Trophoblast cell (in vitro differentiated cells and primary cell): ENCODE data around the gene C6orf62.
A peak's percentile ranks its signal among the peaks of the same experiment; 100 is the strongest.

Experiments used
- DNase-seq, 2 donors: peaks; one replicate each; pipeline ENCODE4 v3.0.0-alpha.2; 2016
- H2AFZ ChIP-seq: 2 replicates; pipeline ENCODE4 v1.6.1; 2013; ENCODE audit warnings: low read length, moderate library complexity, mild to moderate bottlenecking; ENCODE audit not compliant: insufficient read depth, poor library complexity
- H2AK5ac ChIP-seq: 2 replicates; pipeline ENCODE4 v1.6.1; 2013; ENCODE audit warnings: mild to moderate bottlenecking, low read length
- H2BK120ac ChIP-seq: 2 replicates; pipeline ENCODE4 v1.6.1; 2013; ENCODE audit warnings: low read length, mild to moderate bottlenecking, moderate library complexity; ENCODE audit not compliant: insufficient read depth, poor library complexity
- H2BK12ac ChIP-seq: 2 replicates; pipeline ENCODE4 v1.6.1; 2013; ENCODE audit warnings: mild to moderate bottlenecking, low read length, moderate library complexity
- H2BK5ac ChIP-seq: 2 replicates; pipeline ENCODE4 v1.6.1; 2013; ENCODE audit warnings: low read length, low read depth, moderate library complexity, mild to moderate bottlenecking; ENCODE audit not compliant: poor library complexity
- H3K14ac ChIP-seq: 2 replicates; pipeline ENCODE4 v1.6.1; 2013; ENCODE audit warnings: mild to moderate bottlenecking, low read length
- H3K18ac ChIP-seq: 2 replicates; pipeline ENCODE4 v1.6.1; 2013; ENCODE audit warnings: mild to moderate bottlenecking, low read length
- H3K23ac ChIP-seq: 2 replicates; pipeline ENCODE4 v1.6.1; 2013; ENCODE audit warnings: low read length
- H3K27ac ChIP-seq: 2 replicates; pipeline ENCODE4 v1.5.1; 2013; ENCODE audit warnings: low read depth, mild to moderate bottlenecking, inconsistent platforms, low read length, moderate library complexity
- H3K27me3 ChIP-seq: 2 replicates; pipeline ENCODE4 v1.6.1; 2013; ENCODE audit warnings: inconsistent platforms, mild to moderate bottlenecking, low read length, moderate library complexity; ENCODE audit not compliant: insufficient read depth
- H3K36me3 ChIP-seq, 2 experiments: 1 replicate in 1 of 2; 2 replicates in 1 of 2; pipeline ENCODE4 v1.6.1; 2013; ENCODE audit warnings: low read length in 2 of 2, mild to moderate bottlenecking in 2 of 2, moderate library complexity in 1 of 2; ENCODE audit not compliant: insufficient read depth in 2 of 2, control insufficient read depth in 1 of 2
- H3K4ac ChIP-seq: 2 replicates; pipeline ENCODE4 v1.6.1; 2013; ENCODE audit warnings: low read depth, mild to moderate bottlenecking, low read length, moderate library complexity
- H3K4me1 ChIP-seq, 2 experiments: 1 replicate in 1 of 2; 2 replicates in 1 of 2; pipeline ENCODE4 v1.6.1; 2013; ENCODE audit warnings: low read length in 2 of 2, mild to moderate bottlenecking in 2 of 2, moderate library complexity in 1 of 2; ENCODE audit not compliant: insufficient read depth in 2 of 2, control insufficient read depth in 1 of 2
- H3K4me2 ChIP-seq: 2 replicates; pipeline ENCODE4 v1.6.1; 2013; ENCODE audit warnings: inconsistent platforms, mild to moderate bottlenecking, low read length, moderate library complexity
- H3K4me3 ChIP-seq: 2 replicates; pipeline ENCODE4 v1.5.1; 2013; ENCODE audit warnings: mild to moderate bottlenecking, low read depth, low read length, inconsistent platforms
- H3K79me1 ChIP-seq: one replicate; pipeline ENCODE4 v1.6.1; 2013; ENCODE audit warnings: low read length
- H3K79me2 ChIP-seq: 2 replicates; pipeline ENCODE4 v1.6.1; 2013; ENCODE audit warnings: low read length, mild to moderate bottlenecking; ENCODE audit not compliant: control insufficient read depth, insufficient read depth, poor library complexity
- H3K9ac ChIP-seq: 2 replicates; pipeline ENCODE4 v1.6.1; 2013; ENCODE audit warnings: mild to moderate bottlenecking, low read length
- H3K9me3 ChIP-seq: 2 replicates; pipeline ENCODE4 v1.6.1; 2013; ENCODE audit warnings: low read depth, mild to moderate bottlenecking, control low read depth, inconsistent platforms, low read length; ENCODE audit not compliant: insufficient read depth
- H4K12ac ChIP-seq: 2 replicates; pipeline ENCODE4 v1.6.1; 2013; ENCODE audit warnings: low read depth, mild to moderate bottlenecking, low read length, moderate library complexity
- H4K8ac ChIP-seq: 2 replicates; pipeline ENCODE4 v1.6.1; 2013; ENCODE audit warnings: low read depth, mild to moderate bottlenecking, low read length, moderate library complexity
- H4K91ac ChIP-seq: one replicate; pipeline ENCODE4 v1.6.1; 2013; ENCODE audit warnings: low read depth, mild to moderate bottlenecking, low read length, moderate library complexity
- WGBS: extraction: QIAGEN DNeasy Blood & Tissue Kit; methylation state at CpG from one replicate; pipeline ENCODE4 v1.1.7; 2013; ENCODE audit warnings: missing lambda C conversion rate; ENCODE audit not compliant: insufficient read length, insufficient coverage; ENCODE audit errors: extremely low coverage; 5-methylcytosine and 5-hydroxymethylcytosine counted together

C6orf62 gene

GRCh38 chr6:24658573-24659560 is 60.1 kb downstream of the C6orf62 start:
- Histone ChIP-seq H3K79me1 (no peaks in the 10 kb centered on the region), H2BK5ac (no peak overlapping the region), H4K12ac (no peak overlapping the region), H2AK5ac (no peak overlapping the region), H3K27me3 (no peaks in the 10 kb centered on the region), H4K91ac (no peak overlapping the region), H3K4ac (no peak overlapping the region), H2BK12ac (no peak overlapping the region), H3K9ac (no peak overlapping the region), H3K4me1 (no peaks in the 10 kb centered on the region), H3K4me2 (no peak overlapping the region), H3K27ac (no peak overlapping the region), H2BK120ac (no peak overlapping the region), H3K9me3 (no peaks in the 10 kb centered on the region), H3K4me3 (no peak overlapping the region), H3K18ac (no peak overlapping the region), H3K79me2 (no peaks in the 10 kb centered on the region), H3K36me3 (peaks cover 7 to 12% of the 10 kb centered on the region in 2 experiments), H2AFZ (no peak overlapping the region), H4K8ac (no peak overlapping the region), H3K14ac (no peak overlapping the region), H3K23ac (no peak overlapping the region)
- no CpG with 5 or more reads among the region's 9 CpGs for WGBS
- DNase-seq, result peak; percentile 28 to 41

GRCh38 chr6:24655215-24655614 is 63.7 kb downstream of the C6orf62 start:
- Histone ChIP-seq H3K4me3 (no peak overlapping the region), H2BK12ac (no peak overlapping the region), H3K4me2 (no peak overlapping the region), H3K27me3 (no peaks in the 10 kb centered on the region), H3K4ac (no peak overlapping the region), H3K27ac (no peak overlapping the region), H4K91ac (no peak overlapping the region), H3K79me1 (no peaks in the 10 kb centered on the region), H4K8ac (no peak overlapping the region), H3K9ac (no peak overlapping the region), H3K9me3 (no peaks in the 10 kb centered on the region), H3K14ac (no peak overlapping the region), H3K79me2 (no peaks in the 10 kb centered on the region), H2AK5ac (no peak overlapping the region), H4K12ac (no peak overlapping the region), H3K4me1 (no peaks in the 10 kb centered on the region), H3K18ac (no peak overlapping the region), H2AFZ (no peak overlapping the region), H2BK5ac (no peak overlapping the region), H3K23ac (no peak overlapping the region), H3K36me3 (peaks cover 5 to 17% of the 10 kb centered on the region in 2 experiments), H2BK120ac (no peak overlapping the region)
- no peak for DNase-seq
- no CpG with 5 or more reads among the region's 1 CpG for WGBS
